ENCODE data around the gene DUSP22.
"Not testable (repeated sequence)": the region's sequence is repeated elsewhere in the genome, so short reads cannot be mapped to it uniquely, and the experiment has no call there.

Gene DUSP22

DNA sequence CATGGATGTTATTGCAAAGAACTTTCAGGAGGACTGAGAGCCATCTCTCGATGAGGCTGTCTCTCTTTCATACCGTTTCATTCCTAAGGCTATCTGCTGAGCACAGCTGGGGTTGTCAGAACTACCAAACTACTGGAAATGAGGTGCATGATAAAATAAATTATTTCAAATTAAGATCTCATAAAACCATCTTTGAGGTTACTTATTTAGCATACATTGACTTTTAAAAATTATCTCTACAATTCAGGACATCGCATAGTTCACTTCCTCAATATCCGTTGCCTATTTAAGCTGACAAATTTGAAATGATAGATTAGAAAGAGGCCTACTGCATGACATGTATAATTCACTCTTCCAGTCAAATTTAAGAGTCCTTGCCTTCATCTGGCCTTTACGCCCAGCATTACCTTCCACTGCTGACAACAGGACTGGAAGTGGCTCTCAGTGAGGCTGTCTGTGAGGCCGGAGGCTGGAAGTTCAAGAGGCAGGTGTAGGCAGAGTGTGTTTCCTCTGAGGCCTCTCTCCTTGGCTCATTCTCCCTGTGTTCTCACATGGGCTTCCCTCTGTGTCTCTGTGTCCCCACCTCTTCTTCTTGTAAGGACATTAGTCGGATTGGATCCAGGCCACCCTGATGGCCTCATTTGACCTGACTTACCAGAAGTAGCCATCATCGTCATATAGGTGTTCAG lies 12.8 kb upstream of the DUSP22 start:
- DNase-seq (ENCODE audit: low read depth), result no peak

GRCh38 chr6:280775-281468 lies 11.4 kb upstream of the DUSP22 start:
- DNase-seq (ENCODE audit: low read depth), result no peak

DNA sequence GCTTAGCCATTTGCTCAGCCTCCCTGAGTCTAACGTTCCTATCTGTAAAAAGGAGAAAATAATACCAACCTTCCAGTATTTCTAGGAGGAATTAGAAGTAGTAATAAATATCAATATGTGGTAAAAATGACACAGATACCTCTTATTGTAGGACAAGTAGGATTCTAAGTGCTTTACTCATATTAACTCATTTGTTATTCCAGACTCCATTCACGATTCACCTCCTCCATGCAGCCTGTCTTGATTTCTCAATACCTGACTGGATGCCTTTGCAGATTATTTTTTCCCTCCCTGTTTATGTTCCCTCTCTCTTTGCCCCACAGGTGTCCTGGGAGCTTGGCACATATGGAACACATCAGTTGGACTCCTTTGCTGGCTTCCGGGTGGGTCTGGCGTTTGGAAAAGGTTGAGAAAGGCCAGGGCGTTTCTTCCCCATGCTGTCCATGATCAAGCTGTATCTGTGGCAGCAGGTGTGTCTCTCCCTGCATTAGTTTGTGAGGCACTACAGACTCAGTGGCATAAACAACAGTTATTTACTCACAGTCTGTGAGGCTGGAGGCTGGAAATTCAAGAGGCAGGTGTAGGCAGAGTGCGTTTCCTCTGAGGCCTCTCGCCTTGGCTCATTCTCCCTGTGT lies 10.7 kb upstream of the DUSP22 start:
- DNase-seq (ENCODE audit: low read depth), result no peak

- no peak for DNase-seq (ENCODE audit: low read depth)
These were observed 10.0 kb upstream of the DUSP22 start for GRCh38 chr6:282177-282866.

DNA sequence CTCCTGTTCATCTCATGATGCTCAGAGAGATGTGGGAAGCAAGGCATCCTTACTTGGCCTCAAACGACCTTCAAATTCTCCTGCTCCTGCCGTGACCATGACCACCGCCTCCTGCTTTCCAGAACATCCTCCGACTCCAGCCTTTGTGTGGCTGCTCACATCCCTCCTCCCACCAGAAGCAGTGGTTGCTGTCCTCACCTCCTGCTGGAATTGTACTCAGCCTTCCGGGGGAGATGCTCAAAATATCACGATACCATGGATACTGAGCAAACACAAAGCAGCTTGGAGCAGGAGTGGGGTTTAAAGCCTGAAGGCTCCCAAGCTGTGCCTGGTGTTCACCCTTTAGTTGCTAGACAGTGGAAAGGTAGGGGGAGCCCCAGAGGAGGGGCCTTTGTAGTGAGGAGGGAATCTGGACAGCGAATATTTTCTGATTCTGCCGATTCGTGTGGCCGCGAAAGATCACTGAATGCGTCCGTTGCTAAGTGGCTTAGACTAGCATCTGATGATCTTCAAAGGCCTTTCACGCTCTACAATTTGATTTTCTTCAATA lies 9.3 kb upstream of the DUSP22 start:
- no peak for DNase-seq (ENCODE audit: low read depth)

- no peak for DNase-seq (ENCODE audit: low read depth)
These were observed 7.8 kb upstream of the DUSP22 start for GRCh38 chr6:284486-284885.

GRCh38 chr6:285030-285771 lies 7.1 kb upstream of the DUSP22 start:
- DNase-seq (ENCODE audit: low read depth), result no peak

GRCh38 chr6:285902-286301 lies 6.4 kb upstream of the DUSP22 start:
- not testable (repeated sequence) for DNase-seq (ENCODE audit: low read depth)

DNA sequence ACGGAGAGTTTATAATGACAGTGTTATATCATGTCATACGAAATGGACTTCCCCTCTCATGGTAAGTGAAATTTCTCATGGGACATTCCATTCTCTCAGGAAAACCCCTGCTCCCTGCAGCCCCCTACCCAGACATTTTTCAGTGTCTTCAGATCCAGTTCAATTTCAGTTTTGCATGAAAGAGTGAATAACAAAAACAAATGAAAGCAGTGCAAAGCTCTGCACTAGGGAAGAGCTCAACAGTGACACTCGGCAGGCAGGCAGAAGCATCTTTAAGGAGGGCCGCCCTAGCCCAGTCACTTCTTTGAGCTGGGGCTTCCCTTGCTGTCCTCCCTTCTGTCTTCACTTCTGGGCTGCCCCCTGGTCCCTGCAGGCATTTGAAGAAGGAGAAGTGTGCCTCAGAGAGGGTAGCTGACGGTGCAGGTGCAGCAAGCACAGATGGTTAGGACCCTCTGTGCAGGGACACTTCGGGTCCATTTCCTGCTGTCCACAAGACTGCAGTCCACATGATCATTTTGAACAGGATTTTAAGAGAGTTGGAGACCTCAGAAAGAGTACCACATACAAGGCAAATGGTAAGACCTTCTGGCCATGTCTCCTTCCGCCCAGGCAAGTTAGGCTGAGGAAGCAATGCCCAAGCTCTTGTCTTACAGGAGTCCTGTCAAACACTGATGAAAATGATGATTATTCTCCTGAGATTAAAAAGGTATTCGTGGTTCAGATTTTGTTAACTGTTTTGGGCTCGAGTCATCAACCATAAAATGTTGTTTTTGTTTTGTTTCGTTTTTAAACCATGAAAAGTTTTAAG lies 5.4 kb upstream of the DUSP22 start:
- no peak for DNase-seq (ENCODE audit: low read depth)

- no peak for DNase-seq (ENCODE audit: low read depth)
These were observed 4.8 kb upstream of the DUSP22 start for GRCh38 chr6:287489-287860.

- no peak for DNase-seq (ENCODE audit: low read depth)
These were observed 3.4 kb upstream of the DUSP22 start for GRCh38 chr6:288866-289265.

- no peak for DNase-seq (ENCODE audit: low read depth)
These were observed 2.0 kb upstream of the DUSP22 start for GRCh38 chr6:290111-290922.

DNA sequence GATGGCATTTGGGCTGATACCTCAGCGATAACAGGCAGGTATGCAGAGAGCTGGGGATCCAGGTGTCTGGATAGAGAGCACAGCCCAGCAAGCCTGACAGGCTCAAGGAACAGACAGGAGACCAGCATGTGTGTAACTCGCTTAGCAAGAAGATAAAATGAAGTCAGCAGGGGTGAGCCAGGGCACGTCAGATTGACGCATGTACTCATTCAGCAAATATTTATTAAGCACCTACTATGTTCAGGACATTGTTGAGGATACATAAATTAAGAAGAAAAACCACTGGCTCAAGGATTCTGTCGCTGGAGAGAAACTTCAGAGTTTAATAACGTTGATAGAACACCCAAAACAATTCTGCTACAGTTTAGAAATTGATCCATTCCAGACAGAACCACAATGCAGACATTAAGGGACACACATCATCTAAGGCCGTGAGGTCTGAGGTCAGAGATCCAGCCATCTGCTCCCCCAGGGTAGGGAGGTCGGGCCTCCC lies 1.0 kb upstream of the DUSP22 start:
- no peak for DNase-seq (ENCODE audit: low read depth)

GRCh38 chr6:292506-293192 lies 362 bp downstream of the DUSP22 start:
- no peak for DNase-seq (ENCODE audit: low read depth)

DNA sequence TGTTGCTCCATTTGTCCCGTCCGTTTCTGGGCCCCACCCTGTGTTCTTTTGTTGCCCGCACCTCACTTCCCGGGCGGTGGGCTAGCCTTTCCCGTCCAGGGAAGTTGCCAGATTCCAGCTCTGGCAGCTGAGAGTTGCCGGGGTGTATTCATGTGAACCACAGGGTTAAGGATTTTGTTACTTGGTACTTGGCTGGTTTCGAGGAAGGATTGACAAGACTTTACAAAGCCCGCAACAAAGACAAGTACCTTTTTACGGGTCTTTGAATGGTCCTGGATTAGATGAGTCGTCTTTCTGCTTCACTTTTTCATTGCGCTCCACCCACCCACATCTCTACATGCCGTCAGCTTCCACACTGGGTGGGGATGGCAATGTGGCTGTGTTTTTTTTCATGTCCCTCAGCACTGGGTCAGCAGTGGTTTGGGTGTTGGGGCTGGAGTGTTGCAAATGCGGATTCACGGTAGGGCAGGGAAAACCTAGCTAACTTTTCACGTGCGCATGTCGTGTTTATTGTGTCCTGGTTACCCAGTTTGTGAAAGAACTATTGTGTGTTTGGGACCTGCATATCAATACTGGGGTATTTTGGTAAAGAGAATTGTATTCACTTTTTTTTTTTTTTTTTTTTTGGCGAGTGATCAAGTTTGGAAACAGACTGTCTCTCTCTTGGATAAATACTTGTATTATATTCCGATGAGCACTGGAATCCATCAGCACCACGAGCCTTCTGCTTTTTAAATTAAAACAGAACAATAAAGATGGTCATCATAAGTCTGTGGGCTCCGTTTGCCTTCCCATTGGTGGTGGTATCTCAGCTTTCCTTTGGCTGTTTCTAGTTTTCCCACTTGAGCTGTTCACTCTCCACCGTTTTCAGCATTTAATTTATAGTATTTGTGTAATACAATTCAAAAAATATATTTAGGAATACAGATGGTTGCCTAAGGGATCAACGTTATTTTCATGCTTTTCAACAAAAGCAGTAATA lies 1.2 kb downstream of the DUSP22 start:
- no peak for DNase-seq (ENCODE audit: low read depth)

GRCh38 chr6:294656-295565 lies 2.6 kb downstream of the DUSP22 start:
- DNase-seq (ENCODE audit: low read depth), result no peak

Measured in HS-27A (cell line).